ENCODE data around the gene GRID2. TPM values are rescaled to one million over a fixed set of nuclear protein-coding genes. Genes with fewer than 3 reads are reported as not detected.

Gene GRID2
- total RNA-seq, 6 experiments from 2014 or later = not detected

- Mint-ChIP-seq H3K36me3 (ENCODE audit: low read depth) (no peaks in the 10 kb centered on the region), H3K4me3 (no peak overlapping the region), H3K4me1 (ENCODE audit: low read depth) (no peaks in the 10 kb centered on the region), H3K27me3 (ENCODE audit: insufficient read depth) (no peaks in the 10 kb centered on the region), H3K27ac (no peak overlapping the region), H3K9me3 (peaks cover 47% of the 10 kb centered on the region)
- TF ChIP-seq CTCF (IDR thresholded peaks at IDR 0.05) = no peak
- no peak for DNase-seq
Measured at GRCh38 chr4:93710101-93710846, 1406.5 kb downstream of the GRID2 start.

GRCh38 chr4:93710847-93711430 lies 1407.2 kb downstream of the GRID2 start:
- Mint-ChIP-seq H3K27ac (no peak overlapping the region), H3K4me3 (no peak overlapping the region), H3K9me3 (peaks cover 47% of the 10 kb centered on the region), H3K36me3 (ENCODE audit: low read depth) (no peaks in the 10 kb centered on the region), H3K4me1 (ENCODE audit: low read depth) (no peaks in the 10 kb centered on the region), H3K27me3 (ENCODE audit: insufficient read depth) (no peaks in the 10 kb centered on the region)
- no peak for DNase-seq
- no peak for TF ChIP-seq CTCF (IDR thresholded peaks at IDR 0.05)

- Mint-ChIP-seq H3K27me3 (ENCODE audit: insufficient read depth) (no peaks in the 10 kb centered on the region; the same call in 1 of the 2 replicates), H3K9me3 (peaks cover 26% of the 10 kb centered on the region)
Measured at GRCh38 chr4:93718233-93718632, 1414.5 kb downstream of the GRID2 start.

GRCh38 chr4:93719552-93719951 lies 1415.8 kb downstream of the GRID2 start:
- Mint-ChIP-seq H3K27me3 (ENCODE audit: insufficient read depth) (no peaks in the 10 kb centered on the region; the same call in 1 of the 2 replicates), H3K36me3 (ENCODE audit: low read depth) (no peaks in the 10 kb centered on the region; the same call in 1 of the 2 replicates), H3K4me3 (no peak overlapping the region), H3K4me1 (ENCODE audit: low read depth) (no peaks in the 10 kb centered on the region), H3K9me3 (peaks cover 17% of the 10 kb centered on the region), H3K27ac (no peak overlapping the region)
- DNase-seq = no peak
- no peak for TF ChIP-seq CTCF (IDR thresholded peaks at IDR 0.05)

More at GRCh38 chr4:93718233-93718632, 1414.5 kb downstream of the GRID2 start:
- Mint-ChIP-seq H3K4me1 (ENCODE audit: low read depth) (no peaks in the 10 kb centered on the region), H3K27ac (no peak overlapping the region), H3K4me3 (no peak overlapping the region), H3K36me3 (ENCODE audit: low read depth) (no peaks in the 10 kb centered on the region; the same call in 1 of the 2 replicates)
- TF ChIP-seq CTCF (IDR thresholded peaks at IDR 0.05) = no peak
- no peak for DNase-seq

GRCh38 chr4:93722446-93722845 lies 1418.7 kb downstream of the GRID2 start:
- H3K27ac Mint-ChIP-seq = no peak overlapping the region
- no peak for TF ChIP-seq CTCF (IDR thresholded peaks at IDR 0.05)

More at GRCh38 chr4:93722446-93722845, 1418.7 kb downstream of the GRID2 start:
- DNase-seq = no peak
- peaks cover 15% of the 10 kb centered on the region for H3K9me3 Mint-ChIP-seq
- H3K27me3 Mint-ChIP-seq (ENCODE audit: insufficient read depth) = no peaks in the 10 kb centered on the region; the same call in 1 of the 2 replicates
- H3K4me1 Mint-ChIP-seq (ENCODE audit: low read depth) = no peaks in the 10 kb centered on the region
- no peaks in the 10 kb centered on the region; the same call in 1 of the 2 replicates for H3K36me3 Mint-ChIP-seq (ENCODE audit: low read depth)
- no peak overlapping the region for H3K4me3 Mint-ChIP-seq
